CD14-positive monocyte (primary cell): ENCODE measurements around the gene CFAP43. TPM values are rescaled to one million over a fixed set of nuclear protein-coding genes. Genes with fewer than 3 reads are reported as not detected.

Experiments used
- DNase-seq, 3 donors: peaks; one replicate each; pipeline ENCODE4 v3.0.0-alpha.2; 2011 to 2022
- H2AFZ ChIP-seq: 2 replicates; pipeline ENCODE4 v1.6.0; 2012; ENCODE audit warnings: mild to moderate bottlenecking, low read depth, low read length, inconsistent platforms; ENCODE audit not compliant: insufficient read depth, poor library complexity, severe bottlenecking
- H3K27ac ChIP-seq, 2 donors: 1 replicate in 1 of 2; 2 replicates in 1 of 2; pipeline ENCODE4 v1.5.1; 2012 to 2013; ENCODE audit warnings: low read length in 2 of 2, control low read depth in 1 of 2, inconsistent platforms in 1 of 2, low read depth in 1 of 2, mild to moderate bottlenecking in 1 of 2
- H3K27me3 ChIP-seq, 2 donors: one replicate each; pipeline versions ENCODE4 v1.6.0 to v1.6.1; 2011 to 2013; ENCODE audit warnings: low read length in 2 of 2; ENCODE audit not compliant: control insufficient read depth in 2 of 2, insufficient read depth in 2 of 2
- H3K36me3 ChIP-seq, 2 donors: replicated peaks in 1 of 2; 1 replicate in 1 of 2; 2 replicates in 1 of 2; pipeline versions ENCODE4 v1.5.1 to v1.6.1; 2012 to 2013; ENCODE audit warnings: low read length in 2 of 2, control low read depth in 1 of 2, inconsistent platforms in 1 of 2, mild to moderate bottlenecking in 1 of 2; ENCODE audit not compliant: insufficient read depth in 2 of 2, control insufficient read depth in 1 of 2
- H3K4me1 ChIP-seq, 2 donors: 1 replicate in 1 of 2; 2 replicates in 1 of 2; pipeline versions ENCODE4 v1.5.1 to v1.6.1; 2012 to 2013; ENCODE audit warnings: low read length in 2 of 2, control low read depth in 1 of 2, inconsistent platforms in 1 of 2, mild to moderate bottlenecking in 1 of 2, moderate library complexity in 1 of 2; ENCODE audit not compliant: insufficient read depth in 2 of 2, control insufficient read depth in 1 of 2
- H3K4me2 ChIP-seq: replicated peaks from 2 replicates; pipeline ENCODE3; 2012; ENCODE audit warnings: low read length, moderate library complexity, mild to moderate bottlenecking; ENCODE audit not compliant: poor library complexity, severe bottlenecking; ENCODE audit errors: extremely low read depth
- H3K4me3 ChIP-seq, 3 experiments: fragments of 200-600 bp in 1 of 3; sonication (generic) in 1 of 3; replicated peaks in 1 of 3; 1 replicate in 2 of 3; 2 replicates in 1 of 3; pipeline ENCODE4 v1.5.1; 2011 to 2013; ENCODE audit warnings: low read length in 3 of 3, mild to moderate bottlenecking in 3 of 3, control low read depth in 2 of 3, low read depth in 2 of 3, inconsistent platforms in 1 of 3, moderate library complexity in 1 of 3
- H3K79me2 ChIP-seq: 2 replicates; pipeline ENCODE4 v1.6.0; 2012; ENCODE audit warnings: mild to moderate bottlenecking, control low read depth, inconsistent platforms, low read length, moderate library complexity; ENCODE audit not compliant: insufficient read depth
- H3K9ac ChIP-seq: 2 replicates; pipeline ENCODE4 v1.6.0; 2017; ENCODE audit warnings: low read length, mild to moderate bottlenecking; ENCODE audit not compliant: insufficient read depth, poor library complexity, severe bottlenecking
- H3K9me3 ChIP-seq, 2 donors: replicated peaks in 1 of 2; 1 replicate in 1 of 2; 2 replicates in 1 of 2; pipeline versions ENCODE4 v1.5.1 to v1.6.1; 2012 to 2013; ENCODE audit warnings: low read length in 2 of 2, control low read depth in 1 of 2; ENCODE audit not compliant: control insufficient read depth in 1 of 2, insufficient read depth in 1 of 2
- H4K20me1 ChIP-seq: 2 replicates; pipeline ENCODE4 v1.6.0; 2012; ENCODE audit warnings: mild to moderate bottlenecking, low read length, control low read depth, moderate library complexity; ENCODE audit not compliant: insufficient read depth
- H3K27ac Mint-ChIP-seq, 7 donors: one replicate each; pipeline ENCODE4 v1.8.0; 2020; ENCODE audit warnings: mild to moderate bottlenecking in 7 of 7, mixed read lengths in 7 of 7, moderate library complexity in 6 of 7, inconsistent platforms in 2 of 7
- H3K27me3 Mint-ChIP-seq, 3 donors: one replicate each; pipeline ENCODE4 v1.8.0; 2021 to 2022; ENCODE audit warnings: low read depth in 3 of 3, mild to moderate bottlenecking in 3 of 3, mixed read lengths in 3 of 3, moderate library complexity in 3 of 3, inconsistent platforms in 1 of 3
- H3K36me3 Mint-ChIP-seq, 2 donors: one replicate each; pipeline ENCODE4 v1.8.0; 2020; ENCODE audit warnings: mixed read lengths in 2 of 2, inconsistent platforms in 1 of 2, mild to moderate bottlenecking in 1 of 2
- H3K4me1 Mint-ChIP-seq: one replicate; pipeline ENCODE4 v1.8.0; 2020; ENCODE audit warnings: mild to moderate bottlenecking, mixed read lengths
- H3K4me3 Mint-ChIP-seq, 2 donors: one replicate each; pipeline ENCODE4 v1.8.0; 2020; ENCODE audit warnings: mild to moderate bottlenecking in 2 of 2, mixed read lengths in 2 of 2, moderate library complexity in 1 of 2
- H3K9me3 Mint-ChIP-seq, 7 donors: one replicate each; pipeline ENCODE4 v1.8.0; 2020 to 2022; ENCODE audit warnings: mixed read lengths in 7 of 7, mild to moderate bottlenecking in 6 of 7, moderate library complexity in 6 of 7, inconsistent platforms in 2 of 7
- CTCF ChIP-seq: fragments of 200-600 bp; IDR thresholded peaks from one replicate; pipeline ENCODE4 v1.8.0; 2022; ENCODE audit warnings: antibody characterized with exemption, mild to moderate bottlenecking
- WGBS: methylation state at CpG from one replicate; pipeline ENCODE4 v1.1.5; 2013; ENCODE audit warnings: missing lambda C conversion rate; ENCODE audit not compliant: insufficient coverage; 5-methylcytosine and 5-hydroxymethylcytosine counted together
- intact Hi-C, 2 donors: fragments of 100-400 bp; cut with micrococcal nuclease; formaldehyde crosslinking; loops; one replicate each; pipeline versions ENCODE4 v1.15.0 to v1.15.1; 2023
- polyA plus RNA-seq, 3 donors: library from polyadenylated mRNA; depleted of rRNA in 1 of 3; unstranded in 2 of 3; stranded (reverse) in 1 of 3; fragments of 300-500 nt in 2 of 3; fragments of >200 nt in 1 of 3; fragmentation: Illumina TruSeq in 2 of 3; gene quantifications; 1 replicate in 2 of 3; 2 replicates in 1 of 3; pipeline ENCODE4 v1.2.3, GENCODE V29; 2012 to 2021

The CFAP43 gene
- polyA plus RNA-seq, 3 donors: 0.06 TPM; not detected in 2

- Histone ChIP-seq H3K4me3 (no peak overlapping the region), H3K4me2 (no peak overlapping the region), H3K79me2 (no peaks in the 10 kb centered on the region), H3K36me3 (no peaks in the 10 kb centered on the region), H2AFZ (no peak overlapping the region), H3K9ac (no peak overlapping the region), H3K27ac (no peak overlapping the region), H3K9me3 (no peaks in the 10 kb centered on the region), H3K27me3 (peaks cover 0 to 10% of the 10 kb centered on the region in 2 donors), H4K20me1 (no peaks in the 10 kb centered on the region), H3K4me1 (peaks cover 3 to 8% of the 10 kb centered on the region in 2 donors)
- intact Hi-C loops: no loop called here
- WGBS: no CpG with 5 or more reads among the region's 3 CpGs
- Mint-ChIP-seq H3K4me1 (peaks cover 15% of the 10 kb centered on the region), H3K4me3 (no peak overlapping the region), H3K9me3 (no peaks in the 10 kb centered on the region), H3K27me3 (peaks cover 4 to 7% (median 5%) of the 10 kb centered on the region in 3 donors), H3K27ac (peak overlapping the region in 1 of 7 donors; percentile 50), H3K36me3 (no peaks in the 10 kb centered on the region)
- TF ChIP-seq CTCF: no peak
- DNase-seq: no peak
Measured at GRCh38 chr10:104143829-104144228, 88.3 kb downstream of the CFAP43 start.

GRCh38 chr10:104142081-104142480 is 90.1 kb downstream of the CFAP43 start:
- H3K27me3 Mint-ChIP-seq: peaks cover 2 to 6% (median 4%) of the 10 kb centered on the region in 3 donors
- H3K9me3 Mint-ChIP-seq: no peaks in the 10 kb centered on the region
- peaks cover 15% of the 10 kb centered on the region for H3K4me1 Mint-ChIP-seq
- no CpG with 5 or more reads among the region's 1 CpG for WGBS
- Histone ChIP-seq H3K4me2 (no peak overlapping the region), H2AFZ (no peak overlapping the region), H3K9ac (no peak overlapping the region), H3K27me3 (peaks cover 0 to 10% of the 10 kb centered on the region in 2 donors), H3K36me3 (no peaks in the 10 kb centered on the region), H3K4me3 (no peak overlapping the region), H3K9me3 (no peaks in the 10 kb centered on the region), H3K4me1 (peaks cover 3 to 8% of the 10 kb centered on the region in 2 donors), H3K27ac (no peak overlapping the region), H4K20me1 (no peaks in the 10 kb centered on the region), H3K79me2 (no peaks in the 10 kb centered on the region)
- no peak for DNase-seq
- intact Hi-C loops: no loop called here
- no peak overlapping the region for H3K4me3 Mint-ChIP-seq
- no peak for TF ChIP-seq CTCF
- H3K27ac Mint-ChIP-seq: no peak overlapping the region
- no peaks in the 10 kb centered on the region for H3K36me3 Mint-ChIP-seq
